ENCODE measurements around the gene NALCN. TPM values are rescaled to one million over a fixed set of nuclear protein-coding genes. Genes with fewer than 3 reads are reported as not detected.

Gene NALCN
- total and polyA plus RNA-seq, 4 donors, result 0.11 to 0.64 (median 0.37) TPM

GRCh38 chr13:101289764-101290163, 126.5 kb downstream of the NALCN start:
- H3K9me3 ChIP-seq (ENCODE audit: control insufficient read depth in 4 of 4, insufficient read depth in 3 of 4, low read length in 3 of 4), result no peaks in the 10 kb centered on the region
- H3K27me3 ChIP-seq (ENCODE audit: control insufficient read depth in 3 of 3, insufficient read depth in 3 of 3, low read length in 2 of 3), result no peaks in the 10 kb centered on the region
- H3K36me3 ChIP-seq (ENCODE audit: control insufficient read depth in 4 of 4, insufficient read depth in 4 of 4, low read length in 4 of 4), result no peaks in the 10 kb centered on the region
- H3K4me1 ChIP-seq (ENCODE audit: control insufficient read depth in 5 of 5, insufficient read depth in 5 of 5, low read length in 5 of 5), result no peaks in the 10 kb centered on the region
- H3K4me3 ChIP-seq, result no peak overlapping the region
- no peak for ATAC-seq (ENCODE audit: insufficient read depth, low FRiP score)
- peak; percentile 39 to 51 (median 49) for DNase-seq
- 21 to 24% methylated on average over 5 of the region's 5 CpGs for WGBS, 2 donors
- no peak overlapping the region for H3K27ac ChIP-seq (ENCODE audit: low read depth in 1 of 2, low read length in 1 of 2)
- no peak overlapping the region for H3K9ac ChIP-seq (ENCODE audit: insufficient read depth in 1 of 2, low read length in 2 of 2)
- no peak for TF ChIP-seq CTCF (IDR thresholded peaks at IDR 0.05; ENCODE audit: control extremely low read depth, extremely low read depth)

GRCh38 chr13:101283782-101284181, 132.5 kb downstream of the NALCN start:
- WGBS, 2 donors, result 89% methylated on average over 3 of the region's 3 CpGs
- DNase-seq, result no peak
- no peak for ATAC-seq (ENCODE audit: insufficient read depth, low FRiP score)
- H3K36me3 ChIP-seq (ENCODE audit: control insufficient read depth in 4 of 4, insufficient read depth in 4 of 4, low read length in 4 of 4), result no peaks in the 10 kb centered on the region
- no peak overlapping the region for H3K27ac ChIP-seq (ENCODE audit: low read depth in 1 of 2, low read length in 1 of 2)
- H3K9ac ChIP-seq (ENCODE audit: insufficient read depth in 1 of 2, low read length in 2 of 2), result no peak overlapping the region
- no peaks in the 10 kb centered on the region for H3K4me1 ChIP-seq (ENCODE audit: control insufficient read depth in 5 of 5, insufficient read depth in 5 of 5, low read length in 5 of 5)
- H3K4me3 ChIP-seq, result no peak overlapping the region
- no peaks in the 10 kb centered on the region for H3K9me3 ChIP-seq (ENCODE audit: control insufficient read depth in 4 of 4, insufficient read depth in 3 of 4, low read length in 3 of 4)
- TF ChIP-seq CTCF (IDR thresholded peaks at IDR 0.05; ENCODE audit: control extremely low read depth, extremely low read depth), result no peak
- H3K27me3 ChIP-seq (ENCODE audit: control insufficient read depth in 3 of 3, insufficient read depth in 3 of 3, low read length in 2 of 3), result no peaks in the 10 kb centered on the region

- ATAC-seq (ENCODE audit: insufficient read depth, low FRiP score) (no peak), DNase-seq (no peak)
- Histone ChIP-seq H3K27ac (ENCODE audit: low read depth in 1 of 2, low read length in 1 of 2) (no peak overlapping the region), H3K4me3 (no peak overlapping the region), H3K9me3 (ENCODE audit: control insufficient read depth in 4 of 4, insufficient read depth in 3 of 4, low read length in 3 of 4) (peaks cover 0 to 6% (median 1%) of the 10 kb centered on the region in 4 donors), H3K27me3 (ENCODE audit: control insufficient read depth in 3 of 3, insufficient read depth in 3 of 3, low read length in 2 of 3) (no peaks in the 10 kb centered on the region), H3K9ac (ENCODE audit: insufficient read depth in 1 of 2, low read length in 2 of 2) (no peak overlapping the region), H3K4me1 (ENCODE audit: control insufficient read depth in 5 of 5, insufficient read depth in 5 of 5, low read length in 5 of 5) (no peaks in the 10 kb centered on the region), H3K36me3 (ENCODE audit: control insufficient read depth in 4 of 4, insufficient read depth in 4 of 4, low read length in 4 of 4) (no peaks in the 10 kb centered on the region)
- WGBS, 2 donors, result 85 to 86% methylated on average over 9 of the region's 9 CpGs
- no peak for TF ChIP-seq CTCF (IDR thresholded peaks at IDR 0.05; ENCODE audit: control extremely low read depth, extremely low read depth)
These were observed 143.4 kb downstream of the NALCN start for GRCh38 chr13:101272886-101273285.

- Histone ChIP-seq H3K9ac (ENCODE audit: insufficient read depth in 1 of 2, low read length in 2 of 2) (no peak overlapping the region), H3K36me3 (ENCODE audit: control insufficient read depth in 4 of 4, insufficient read depth in 4 of 4, low read length in 4 of 4) (no peaks in the 10 kb centered on the region), H3K27ac (ENCODE audit: low read depth in 1 of 2, low read length in 1 of 2) (no peak overlapping the region), H3K4me1 (ENCODE audit: control insufficient read depth in 5 of 5, insufficient read depth in 5 of 5, low read length in 5 of 5) (no peaks in the 10 kb centered on the region), H3K9me3 (ENCODE audit: control insufficient read depth in 4 of 4, insufficient read depth in 3 of 4, low read length in 3 of 4) (peaks cover 0 to 9% (median 1%) of the 10 kb centered on the region in 4 donors), H3K27me3 (ENCODE audit: control insufficient read depth in 3 of 3, insufficient read depth in 3 of 3, low read length in 2 of 3) (no peaks in the 10 kb centered on the region), H3K4me3 (no peak overlapping the region)
- WGBS, 2 donors, result 91 to 93% methylated on average over 11 of the region's 11 CpGs
- DNase-seq, result no peak
- no peak for ATAC-seq (ENCODE audit: insufficient read depth, low FRiP score)
- no peak for TF ChIP-seq CTCF (IDR thresholded peaks at IDR 0.05; ENCODE audit: control extremely low read depth, extremely low read depth)
These were observed 144.5 kb downstream of the NALCN start for GRCh38 chr13:101271681-101272245.

Measured in lung (tissue), 12 donors.